SK-N-MC (cell line): ENCODE measurements around the gene EHMT2.
A peak's percentile ranks its signal among the peaks of the same experiment; 100 is the strongest.
"Not testable (repeated sequence)": the region's sequence is repeated elsewhere in the genome, so short reads cannot be mapped to it uniquely, and the experiment has no call there.

ENCODE experiments used
- DNase-seq: peaks from one replicate; pipeline ENCODE4 v3.0.0-alpha.2; 2011; ENCODE audit warnings: low read depth, low spot score
- H3K27ac ChIP-seq: fragments of 200-600 bp; sonication (generic); 2 replicates; pipeline ENCODE4 v1.5.1; 2016; ENCODE audit warnings: mixed run types
- H3K36me3 ChIP-seq: fragments of 200-600 bp; sonication (generic); 2 replicates; pipeline ENCODE4 v1.6.1; 2017; ENCODE audit warnings: antibody characterized with exemption, low read length, mixed read lengths; ENCODE audit not compliant: insufficient read depth
- H3K4me3 ChIP-seq: fragments of 200-600 bp; sonication (generic); 2 replicates; pipeline ENCODE4 v1.5.1; 2016
- H3K9ac ChIP-seq: fragments of 200-600 bp; sonication (generic); 2 replicates; pipeline ENCODE4 v1.8.0; 2017; ENCODE audit warnings: mixed run types, mixed read lengths; ENCODE audit not compliant: insufficient read length
- H3K9me3 ChIP-seq: fragments of 200-600 bp; sonication (generic); 2 replicates; pipeline ENCODE4 v1.6.1; 2017; ENCODE audit warnings: low read depth, mild to moderate bottlenecking, antibody characterized with exemption, low read length, moderate library complexity, mixed read lengths
- EZH2 ChIP-seq: fragments of 200-600 bp; sonication (generic); IDR thresholded peaks from one replicate; pipeline ENCODE4 v1.6.1; 2017; ENCODE audit warnings: antibody characterized with exemption
- FOXP2 ChIP-seq: optimal IDR thresholded peaks from 2 replicates; pipeline ENCODE3; 2011; ENCODE audit warnings: mild to moderate bottlenecking, moderate library complexity; ENCODE audit not compliant: insufficient read depth; ENCODE audit errors: extremely low read length, control extremely low read depth
- POLR2AphosphoS5 ChIP-seq: IDR thresholded peaks from 2 replicates; pipeline ENCODE4 v1.6.1; 2012; ENCODE audit warnings: mild to moderate bottlenecking, low read depth, low read length, borderline replicate concordance

The EHMT2 gene

GRCh38 chr6:31874836-31875572, 22.5 kb downstream of the EHMT2 start:
- Histone ChIP-seq H3K4me3 (no peak overlapping the region), H3K36me3 (peaks cover 4% of the 10 kb centered on the region; the same call in 1 of the 2 replicates), H3K9me3 (no peaks in the 10 kb centered on the region), H3K27ac (no peak overlapping the region), H3K9ac (no peak overlapping the region)
- TF ChIP-seq FOXP2 (no peak), POLR2AphosphoS5 (no peak)
- DNase-seq = no peak

- TF ChIP-seq EZH2 = no peak
- TF ChIP-seq FOXP2 = no peak
- TF ChIP-seq POLR2AphosphoS5 = no peak
- DNase-seq = no peak
- Histone ChIP-seq H3K9ac (no peak overlapping the region), H3K9me3 (no peaks in the 10 kb centered on the region), H3K4me3 (no peak overlapping the region), H3K27ac (no peak overlapping the region), H3K36me3 (no peaks in the 10 kb centered on the region)
Measured at GRCh38 chr6:31874084-31874670, 23.3 kb downstream of the EHMT2 start.

GRCh38 chr6:31871046-31871659, 26.3 kb downstream of the EHMT2 start:
- H3K36me3 ChIP-seq = no peaks in the 10 kb centered on the region
- no peak for DNase-seq
- TF ChIP-seq EZH2 (no peak), FOXP2 (no peak)
- H3K9me3 ChIP-seq = no peaks in the 10 kb centered on the region
- no peak overlapping the region for H3K9ac ChIP-seq
- no peak overlapping the region for H3K27ac ChIP-seq
- H3K4me3 ChIP-seq = no peak overlapping the region

GRCh38 chr6:31870385-31870921, 27.0 kb downstream of the EHMT2 start:
- TF ChIP-seq POLR2AphosphoS5 (no peak), EZH2 (no peak), FOXP2 (no peak)
- DNase-seq = no peak
- no peak overlapping the region for H3K9ac ChIP-seq

GRCh38 chr6:31869343-31869742, 28.2 kb downstream of the EHMT2 start:
- Histone ChIP-seq H3K9me3 (no peaks in the 10 kb centered on the region), H3K36me3 (no peaks in the 10 kb centered on the region), H3K4me3 (no peak overlapping the region), H3K27ac (no peak overlapping the region), H3K9ac (no peak overlapping the region)
- no peak for TF ChIP-seq POLR2AphosphoS5
- TF ChIP-seq FOXP2 = no peak
- TF ChIP-seq EZH2 = no peak
- DNase-seq = no peak

More at GRCh38 chr6:31870385-31870921, 27.0 kb downstream of the EHMT2 start:
- H3K4me3 ChIP-seq = no peak overlapping the region
- no peak overlapping the region for H3K27ac ChIP-seq
- no peaks in the 10 kb centered on the region for H3K9me3 ChIP-seq
- H3K36me3 ChIP-seq = no peaks in the 10 kb centered on the region

GRCh38 chr6:31868658-31868971, 28.9 kb downstream of the EHMT2 start:
- H3K4me3 ChIP-seq, H3K27ac ChIP-seq, H3K9ac ChIP-seq, H3K9me3 ChIP-seq, DNase-seq, H3K36me3 ChIP-seq: not testable (repeated sequence)

- no peak for DNase-seq
- TF ChIP-seq FOXP2 (no peak), POLR2AphosphoS5 (no peak), EZH2 (no peak)
- Histone ChIP-seq H3K27ac (no peak overlapping the region), H3K36me3 (no peaks in the 10 kb centered on the region), H3K9ac (no peak overlapping the region), H3K9me3 (no peaks in the 10 kb centered on the region), H3K4me3 (no peak overlapping the region)
Measured at GRCh38 chr6:31865205-31866118, 32.0 kb downstream of the EHMT2 start.

- TF ChIP-seq EZH2 (no peak), FOXP2 (no peak), POLR2AphosphoS5 (no peak)
- no peak for DNase-seq
- no peaks in the 10 kb centered on the region for H3K9me3 ChIP-seq
- no peak overlapping the region for H3K9ac ChIP-seq
- H3K4me3 ChIP-seq = no peak overlapping the region
- peaks cover 3% of the 10 kb centered on the region; the same call in 1 of the 2 replicates for H3K36me3 ChIP-seq
- no peak overlapping the region for H3K27ac ChIP-seq
Measured at GRCh38 chr6:31864818-31865204, 32.7 kb downstream of the EHMT2 start.

- not testable (repeated sequence) for H3K9me3 ChIP-seq, DNase-seq, H3K9ac ChIP-seq, H3K36me3 ChIP-seq
- H3K4me3 ChIP-seq = peak overlapping the region; percentile 84
- H3K27ac ChIP-seq = peak overlapping the region; percentile 95
Measured at GRCh38 chr6:31864123-31864562, 33.4 kb downstream of the EHMT2 start.
